IPS DF 4.7 (cell line): ENCODE results near the gene ITK.
"Not testable (repeated sequence)": the region's sequence is repeated elsewhere in the genome, so short reads cannot be mapped to it uniquely, and the experiment has no call there.

ENCODE experiments used
- DNase-seq: peaks from one replicate; pipeline ENCODE4 v3.0.0-alpha.2; 2013; ENCODE audit warnings: low spot score; ENCODE audit errors: extremely low read depth

ITK gene

GRCh38 chr5:157167214-157167621, 13.4 kb upstream of the ITK start:
- DNase-seq = no peak

DNA sequence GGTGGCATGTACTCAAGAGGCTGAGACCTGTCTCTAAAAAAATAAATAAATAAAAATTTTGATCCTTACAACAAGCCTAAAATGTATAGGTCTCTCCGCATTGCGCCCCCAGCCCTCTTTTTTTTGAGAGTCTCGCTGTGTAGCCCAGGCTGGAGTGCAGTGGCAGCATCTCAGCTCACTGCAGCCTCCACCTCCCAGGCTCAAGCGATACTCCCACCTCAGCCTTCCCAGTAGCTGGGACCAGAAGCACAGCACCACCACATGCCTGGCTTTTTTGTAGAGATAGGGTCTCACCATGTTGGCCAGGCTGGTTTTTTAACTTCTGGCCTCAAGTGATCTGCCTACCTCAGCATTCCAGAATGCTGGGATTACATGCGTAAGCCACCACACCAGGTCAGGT, 12.4 kb upstream of the ITK start:
- no peak for DNase-seq

- no peak for DNase-seq
These were observed 8.2 kb upstream of the ITK start for GRCh38 chr5:157172403-157172802.

DNA sequence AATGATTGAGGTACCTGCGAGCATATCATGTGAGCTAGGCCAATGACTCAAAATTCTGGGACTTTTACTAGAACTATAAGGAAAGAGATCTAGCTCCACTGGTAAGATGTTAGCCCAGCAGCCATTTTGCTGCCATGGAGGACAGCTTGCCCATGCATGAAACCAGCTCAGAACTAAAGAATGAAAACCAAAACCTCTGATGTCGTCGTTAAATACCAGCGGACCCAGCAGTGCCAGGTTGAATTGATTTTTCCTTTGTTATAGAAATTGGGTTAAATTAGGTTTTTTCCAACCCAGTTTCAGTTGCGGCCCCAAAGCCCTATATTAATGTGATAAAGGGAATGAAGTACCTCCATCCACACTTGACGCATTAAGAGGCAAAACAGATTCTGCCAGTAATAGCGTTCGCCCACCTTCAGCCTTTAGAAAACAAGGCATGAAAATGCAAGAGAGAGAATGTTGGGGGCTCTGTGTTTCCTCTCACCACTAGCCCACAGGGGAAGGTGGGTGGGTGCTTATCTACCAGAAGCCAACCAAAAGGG, 5.5 kb upstream of the ITK start:
- no peak for DNase-seq

DNA sequence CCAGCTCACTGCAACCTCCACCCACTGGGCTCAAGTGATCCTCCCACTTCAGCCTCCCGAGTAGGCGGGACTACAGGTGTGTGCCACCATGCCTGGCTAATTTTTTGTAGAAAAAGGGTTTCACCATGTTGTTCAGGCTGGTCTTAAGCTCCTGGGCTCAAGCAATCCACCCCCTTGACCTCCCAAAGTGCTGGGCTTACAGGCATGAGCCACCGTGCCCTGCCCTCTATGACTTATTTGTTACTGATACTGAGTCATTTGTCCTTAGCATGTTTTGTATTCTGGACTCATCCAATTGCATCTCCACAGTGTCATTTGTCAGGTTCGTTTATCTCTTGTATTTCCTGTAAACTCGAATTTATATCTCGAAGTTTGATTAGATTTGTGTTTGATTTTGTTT, 2.7 kb upstream of the ITK start:
- DNase-seq = no peak

- no peak for DNase-seq
These were observed 1.7 kb upstream of the ITK start for GRCh38 chr5:157178966-157179365.

- DNase-seq = no peak
These were observed 1.6 kb downstream of the ITK start for GRCh38 chr5:157182143-157182757.

- no peak for DNase-seq
These were observed 3.6 kb downstream of the ITK start for GRCh38 chr5:157184117-157184670.

DNA sequence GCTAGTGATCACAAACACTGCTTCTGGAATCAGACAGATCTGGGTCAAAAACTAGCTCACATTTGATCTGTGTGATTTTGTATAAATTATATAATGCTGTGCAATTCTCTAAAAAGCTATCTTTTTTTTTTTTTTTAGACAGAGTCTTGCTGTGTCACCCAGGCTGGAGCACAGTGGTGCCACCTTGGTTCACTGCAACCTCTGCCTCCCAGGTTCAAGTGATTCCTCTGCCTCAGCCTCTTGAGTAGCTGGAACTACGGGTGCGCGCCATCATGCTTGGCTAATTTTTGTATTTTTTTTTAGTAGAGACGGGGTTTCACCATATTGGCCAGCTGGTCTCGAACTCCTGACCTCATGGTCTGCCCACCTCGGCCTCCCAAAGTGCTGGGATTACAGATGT, 4.5 kb downstream of the ITK start:
- not testable (repeated sequence) for DNase-seq

DNA sequence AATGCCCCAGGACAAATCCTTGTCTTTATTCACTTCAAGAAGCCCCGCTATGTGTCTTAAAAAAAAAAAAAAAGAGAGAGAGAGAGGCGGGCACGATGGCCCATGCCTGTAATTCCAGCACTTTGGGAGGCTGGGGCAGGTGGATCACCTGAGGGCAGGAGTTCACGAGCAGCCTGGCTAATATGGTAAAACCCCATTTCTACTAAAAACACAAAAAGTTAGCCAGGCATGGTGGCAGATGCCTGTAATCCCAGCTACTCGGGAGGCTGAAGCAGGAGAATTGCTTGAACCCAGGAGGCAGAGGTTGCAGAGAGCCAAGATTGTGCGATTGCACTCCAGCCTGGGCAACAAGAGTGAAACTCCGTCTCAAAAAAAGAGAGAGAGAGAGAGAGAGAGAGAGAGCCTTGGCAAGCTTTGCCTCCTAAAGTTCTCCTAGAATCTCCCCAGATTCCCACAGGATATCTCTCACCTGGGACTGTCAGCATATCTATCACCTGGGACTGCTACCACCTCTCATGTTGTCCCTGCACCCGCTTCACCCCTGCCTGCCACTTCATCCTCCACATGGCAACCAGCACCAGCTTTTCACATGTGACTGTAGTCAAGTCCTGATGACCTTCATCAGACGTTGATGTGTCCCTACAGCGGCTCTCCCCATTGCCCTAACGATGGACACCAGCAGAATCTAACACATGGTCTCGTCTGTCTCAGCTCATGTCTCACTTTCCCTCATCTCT, 5.8 kb downstream of the ITK start:
- DNase-seq = no peak

- DNase-seq = peak; percentile 9
These were observed 6.6 kb downstream of the ITK start for GRCh38 chr5:157187046-157187754.

DNA sequence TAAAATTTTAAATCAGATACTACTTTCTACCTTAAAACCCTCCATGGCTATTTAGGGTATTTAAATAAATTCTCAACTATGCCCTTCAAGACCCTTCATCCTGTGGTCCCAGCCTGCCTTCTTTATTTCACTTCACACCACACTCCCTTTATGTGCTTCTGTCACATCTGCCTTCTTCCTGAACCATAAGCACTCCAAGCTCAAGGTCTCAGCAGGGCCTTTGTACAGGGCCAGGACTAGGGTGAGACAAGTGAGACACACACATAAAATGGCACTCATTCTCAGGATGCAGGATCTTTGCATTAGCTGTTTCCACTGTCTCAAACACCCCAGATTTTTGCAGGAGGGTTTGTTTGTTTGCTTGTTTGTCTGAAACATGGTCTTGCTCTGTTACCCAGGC, 7.6 kb downstream of the ITK start:
- DNase-seq = no peak

DNA sequence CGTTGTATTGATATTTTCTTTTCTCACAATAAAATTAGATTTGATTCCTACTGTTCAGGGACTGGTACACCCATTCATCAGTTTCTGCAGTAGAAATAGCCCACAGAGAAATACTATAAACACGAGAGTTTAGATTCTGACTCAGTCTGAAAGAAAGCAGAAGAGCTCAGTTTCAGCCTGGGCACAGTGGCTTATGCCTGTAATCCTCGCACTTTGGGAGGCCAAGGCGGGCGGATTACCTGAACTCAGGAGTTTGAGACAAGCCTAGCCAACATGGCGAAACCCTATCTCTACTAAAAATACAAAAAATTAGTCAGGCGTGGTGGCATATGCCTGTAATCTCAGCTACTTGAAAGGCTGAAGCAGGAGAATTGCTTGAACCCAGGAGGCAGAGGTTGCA, 8.6 kb downstream of the ITK start:
- DNase-seq = no peak

DNA sequence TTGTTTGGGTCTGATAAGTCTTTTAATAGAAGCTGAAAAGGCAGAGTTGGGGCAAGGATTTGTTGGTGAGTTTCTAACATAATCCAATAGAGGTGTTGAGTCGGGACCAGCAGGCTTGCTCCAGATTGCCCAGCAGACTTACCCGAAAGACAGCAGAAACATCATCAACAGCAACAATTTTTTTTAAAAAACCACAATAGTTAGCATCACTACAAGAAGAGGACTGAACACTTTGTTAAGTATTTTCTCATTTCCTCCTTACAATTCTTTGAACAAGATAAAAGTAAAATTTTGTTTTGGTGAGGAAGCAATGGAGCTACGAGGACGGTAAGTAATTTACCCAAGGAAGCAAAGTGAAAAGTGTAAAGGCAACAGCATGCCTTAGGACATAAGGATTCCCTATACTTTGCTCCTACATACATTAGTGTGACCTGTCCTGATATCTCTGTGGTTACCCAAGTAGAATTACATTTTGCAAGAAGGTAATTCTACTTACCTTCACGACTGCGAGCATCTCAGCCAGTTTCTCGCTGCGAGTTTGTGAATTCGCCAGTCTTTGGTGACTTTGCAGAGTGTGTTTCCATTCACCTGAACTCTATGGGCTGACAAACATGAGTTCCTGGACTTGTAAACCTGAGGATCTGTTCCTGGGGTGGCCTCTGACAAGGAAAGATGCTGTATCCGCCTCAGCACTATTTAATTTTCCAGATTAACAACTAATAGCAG, 13.2 kb downstream of the ITK start:
- no peak for DNase-seq

GRCh38 chr5:157196045-157196444, 15.4 kb downstream of the ITK start:
- DNase-seq = no peak

GRCh38 chr5:157197086-157197485, 16.4 kb downstream of the ITK start:
- no peak for DNase-seq

DNA sequence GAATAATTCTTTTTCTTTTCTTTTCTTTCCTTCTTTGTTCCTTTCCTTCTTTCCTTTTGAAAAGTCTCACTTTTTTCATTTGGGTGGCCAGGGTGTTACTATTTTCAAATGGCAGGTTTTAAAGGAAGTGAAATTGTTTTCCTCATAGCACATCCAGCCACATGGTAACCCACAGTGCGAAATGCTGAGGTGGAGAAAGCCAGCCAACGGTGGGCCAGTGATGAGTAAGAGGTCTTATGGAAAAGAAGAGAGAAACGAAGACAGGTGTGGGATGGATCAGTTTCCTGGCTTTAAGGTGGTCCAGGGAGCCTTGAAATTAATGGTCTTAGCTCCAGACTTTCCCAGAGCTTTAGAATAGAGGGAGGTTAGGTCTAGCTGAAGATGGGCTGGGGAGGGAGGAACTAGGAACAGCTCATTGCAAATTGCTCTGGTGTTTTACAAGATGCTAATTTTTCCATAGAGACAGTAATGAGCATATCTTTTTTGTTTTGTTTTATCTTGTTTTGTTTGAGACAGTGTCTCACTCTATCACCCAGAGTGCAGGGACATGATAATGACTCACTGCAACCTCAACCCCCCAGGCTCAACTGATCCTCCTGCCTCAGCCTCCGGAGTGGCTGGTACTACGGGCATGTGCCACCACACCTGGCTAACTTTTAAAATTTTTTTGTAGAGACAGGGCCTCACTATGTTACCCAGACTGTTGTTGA, 17.8 kb downstream of the ITK start:
- DNase-seq = no peak

GRCh38 chr5:157201857-157202256, 21.2 kb downstream of the ITK start:
- DNase-seq = no peak

GRCh38 chr5:157203417-157203816, 22.8 kb downstream of the ITK start:
- DNase-seq = no peak

- DNase-seq = no peak
These were observed 24.1 kb downstream of the ITK start for GRCh38 chr5:157204765-157205164.

- no peak for DNase-seq
These were observed 25.1 kb downstream of the ITK start for GRCh38 chr5:157205708-157206107.
